GM04503 (cell line): ENCODE results near the gene UBE2E3.
A peak's percentile ranks its signal among the peaks of the same experiment; 100 is the strongest.
"Not testable (repeated sequence)": the region's sequence is repeated elsewhere in the genome, so short reads cannot be mapped to it uniquely, and the experiment has no call there.

Experiments used
- DNase-seq: peaks from one replicate; pipeline ENCODE4 v3.0.0-alpha.2; 2012; ENCODE audit warnings: low read depth

UBE2E3 gene

GRCh38 chr2:181025004-181025403, 44.6 kb downstream of the UBE2E3 start:
- DNase-seq = no peak

GRCh38 chr2:181036445-181036844, 56.0 kb downstream of the UBE2E3 start:
- DNase-seq = no peak

GRCh38 chr2:181036848-181037603, 56.6 kb downstream of the UBE2E3 start:
- peak; percentile 72 for DNase-seq

- no peak for DNase-seq
Measured at GRCh38 chr2:181037922-181038321, 57.5 kb downstream of the UBE2E3 start.

- DNase-seq = no peak
Measured at GRCh38 chr2:181038796-181039195, 58.4 kb downstream of the UBE2E3 start.

GRCh38 chr2:181040839-181041238, 60.4 kb downstream of the UBE2E3 start:
- not testable (repeated sequence) for DNase-seq

GRCh38 chr2:181041661-181042060, 61.3 kb downstream of the UBE2E3 start:
- DNase-seq = no peak

GRCh38 chr2:181042706-181043105, 62.3 kb downstream of the UBE2E3 start:
- DNase-seq = no peak

GRCh38 chr2:181046833-181047232, 66.4 kb downstream of the UBE2E3 start:
- DNase-seq = no peak

GRCh38 chr2:181047829-181048228, 67.4 kb downstream of the UBE2E3 start:
- no peak for DNase-seq

GRCh38 chr2:181051861-181052522, 71.6 kb downstream of the UBE2E3 start:
- no peak for DNase-seq

GRCh38 chr2:181052523-181052891, 72.1 kb downstream of the UBE2E3 start:
- DNase-seq = no peak

GRCh38 chr2:181054256-181054655, 73.9 kb downstream of the UBE2E3 start:
- DNase-seq = no peak

- no peak for DNase-seq
Measured at GRCh38 chr2:181054843-181055242, 74.4 kb downstream of the UBE2E3 start.

- no peak for DNase-seq
Measured at GRCh38 chr2:181058378-181059269, 78.2 kb downstream of the UBE2E3 start.

- DNase-seq = no peak
Measured at GRCh38 chr2:181063696-181064095, 83.3 kb downstream of the UBE2E3 start.

GRCh38 chr2:181065458-181065857, 85.1 kb downstream of the UBE2E3 start:
- no peak for DNase-seq

- DNase-seq = no peak
Measured at GRCh38 chr2:181066333-181066732, 85.9 kb downstream of the UBE2E3 start.

- peak; percentile 21 for DNase-seq
Measured at GRCh38 chr2:181070119-181070835, 89.9 kb downstream of the UBE2E3 start.

GRCh38 chr2:181070836-181071200, 90.4 kb downstream of the UBE2E3 start:
- no peak for DNase-seq

GRCh38 chr2:181072486-181073235, 92.3 kb downstream of the UBE2E3 start:
- DNase-seq = no peak
